GM12891 (cell line): Measurements from ENCODE around the gene TXNDC15.

Source experiments
- POLR2A ChIP-seq: IDR thresholded peaks from 2 replicates; pipeline ENCODE4 v1.6.1; 2011; ENCODE audit warnings: low read depth, low read length, control low read depth
- POLR2AphosphoS5 ChIP-seq: IDR thresholded peaks from 2 replicates; pipeline ENCODE4 v1.6.1; 2011; ENCODE audit warnings: low read depth, low read length, control low read depth
- TAF1 ChIP-seq: IDR thresholded peaks from 2 replicates; pipeline ENCODE4 v1.6.1; 2011; ENCODE audit warnings: low read depth, low read length, control low read depth

DNA sequence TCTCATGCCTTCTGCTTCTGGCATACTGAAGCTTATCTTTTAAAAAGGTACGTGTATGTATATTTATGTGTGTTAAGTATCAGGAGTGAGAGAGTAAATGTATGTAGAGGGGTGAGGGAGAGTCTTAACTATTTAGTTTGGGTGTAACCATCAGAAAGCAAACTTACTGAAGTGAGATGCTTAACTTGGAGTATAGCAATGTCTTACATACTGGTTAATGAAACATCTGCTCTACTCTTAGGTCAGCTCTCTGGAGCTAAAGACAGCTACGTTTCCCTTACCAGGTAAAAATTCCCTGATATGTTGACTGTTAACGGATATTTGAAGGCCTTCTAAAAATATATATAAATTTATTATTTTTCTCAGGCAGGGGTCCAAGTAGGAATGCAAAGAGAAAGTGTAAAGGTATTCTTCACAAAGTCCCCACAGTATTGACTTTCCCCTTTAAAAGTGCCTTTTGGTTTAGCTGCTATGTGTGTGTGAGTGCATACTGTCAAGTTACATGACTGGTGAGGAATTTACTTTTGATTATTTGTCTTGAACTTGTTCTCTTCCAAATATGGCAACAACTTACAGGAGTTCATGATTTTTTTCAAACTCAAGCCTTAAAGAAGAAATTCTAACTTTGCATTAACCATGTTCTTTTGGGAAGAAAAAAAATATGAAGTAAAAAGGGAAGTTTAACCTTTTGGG is 40.7 kb upstream of the TXNDC15 start:
- TF ChIP-seq POLR2AphosphoS5 (no peak), POLR2A (no peak), TAF1 (no peak)
